ENCODE data around the gene TRAK1.

The TRAK1 gene

DNA sequence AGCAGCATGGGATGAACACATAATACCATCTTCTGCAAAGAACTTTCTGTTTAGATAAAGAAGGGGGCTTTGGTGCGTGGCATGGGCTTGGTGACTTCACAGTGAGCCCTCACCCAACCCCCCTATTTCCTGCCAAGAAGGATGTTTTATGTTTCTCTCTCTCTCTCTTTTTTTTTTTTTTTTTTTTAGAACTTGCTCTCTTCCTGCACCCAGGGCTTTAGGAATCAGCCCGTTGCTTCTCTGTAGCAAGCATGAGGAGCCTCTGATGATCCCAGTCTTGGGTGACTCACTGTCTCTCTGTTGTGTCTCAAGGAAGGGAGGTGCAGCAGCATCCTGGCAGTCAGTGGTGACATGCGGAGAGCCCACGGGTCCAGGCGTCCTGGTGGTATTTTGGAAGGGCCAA, 125.8 kb downstream of the TRAK1 start:
- peaks cover 22 to 57% of the 10 kb centered on the region in 2 donors for H3K36me3 ChIP-seq (ENCODE audit: control insufficient read depth in 1 of 2, insufficient read depth in 2 of 2, low read length in 2 of 2)
- H3K4me3 ChIP-seq (ENCODE audit: low read depth in 1 of 2, low read length in 2 of 2): no peak overlapping the region
- H3K9me3 ChIP-seq (ENCODE audit: control insufficient read depth in 1 of 2, low read length in 2 of 2): no peaks in the 10 kb centered on the region
- H3K27me3 ChIP-seq (ENCODE audit: control insufficient read depth in 1 of 2, insufficient read depth in 2 of 2, low read length in 2 of 2): no peaks in the 10 kb centered on the region
- no peak overlapping the region for H3K9ac ChIP-seq (ENCODE audit: low read depth in 1 of 2, low read length in 2 of 2)
- H3K4me1 ChIP-seq (ENCODE audit: control insufficient read depth in 1 of 2, insufficient read depth in 2 of 2, low read length in 2 of 2): peaks cover 5 to 15% of the 10 kb centered on the region in 2 donors
- H3K27ac ChIP-seq (ENCODE audit: low read depth, low read length): no peak overlapping the region

GRCh38 chr3:42220436-42221121, 129.4 kb downstream of the TRAK1 start:
- Histone ChIP-seq H3K9ac (ENCODE audit: low read depth in 1 of 2, low read length in 2 of 2) (no peak overlapping the region), H3K27ac (ENCODE audit: low read depth, low read length) (no peak overlapping the region), H3K36me3 (ENCODE audit: control insufficient read depth in 1 of 2, insufficient read depth in 2 of 2, low read length in 2 of 2) (peaks cover 24 to 66% of the 10 kb centered on the region in 2 donors)

DNA sequence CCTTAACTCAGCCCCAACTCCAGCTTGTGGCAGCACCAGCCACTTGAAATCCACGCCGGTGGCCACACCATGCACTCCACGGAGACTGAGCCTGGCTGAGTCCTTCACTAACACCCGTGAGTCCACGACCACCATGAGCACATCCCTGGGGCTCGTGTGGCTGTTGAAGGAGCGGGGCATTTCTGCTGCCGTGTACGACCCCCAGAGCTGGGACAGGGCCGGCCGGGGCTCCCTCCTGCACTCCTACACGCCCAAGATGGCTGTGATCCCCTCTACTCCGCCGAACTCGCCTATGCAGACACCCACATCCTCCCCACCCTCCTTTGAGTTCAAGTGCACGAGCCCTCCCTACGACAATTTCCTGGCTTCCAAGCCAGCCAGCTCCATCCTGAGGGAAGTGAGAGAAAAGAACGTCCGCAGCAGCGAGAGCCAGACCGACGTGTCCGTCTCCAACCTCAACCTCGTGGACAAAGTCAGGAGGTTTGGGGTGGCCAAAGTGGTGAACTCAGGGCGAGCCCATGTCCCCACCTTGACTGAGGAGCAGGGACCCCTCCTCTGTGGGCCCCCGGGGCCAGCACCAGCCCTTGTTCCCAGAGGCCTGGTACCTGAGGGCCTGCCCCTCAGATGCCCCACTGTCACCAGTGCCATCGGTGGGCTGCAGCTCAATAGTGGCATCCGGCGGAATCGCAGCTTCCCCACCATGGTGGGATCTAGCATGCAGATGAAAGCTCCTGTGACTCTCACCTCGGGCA, 132.0 kb downstream of the TRAK1 start:
- Histone ChIP-seq H3K27me3 (ENCODE audit: control insufficient read depth in 1 of 2, insufficient read depth in 2 of 2, low read length in 2 of 2) (no peaks in the 10 kb centered on the region), H3K4me3 (ENCODE audit: low read depth in 1 of 2, low read length in 2 of 2) (no peak overlapping the region), H3K9ac (ENCODE audit: low read depth in 1 of 2, low read length in 2 of 2) (no peak overlapping the region), H3K4me1 (ENCODE audit: control insufficient read depth in 1 of 2, insufficient read depth in 2 of 2, low read length in 2 of 2) (no peaks in the 10 kb centered on the region), H3K36me3 (ENCODE audit: control insufficient read depth in 1 of 2, insufficient read depth in 2 of 2, low read length in 2 of 2) (peaks cover 24 to 59% of the 10 kb centered on the region in 2 donors), H3K9me3 (ENCODE audit: control insufficient read depth in 1 of 2, low read length in 2 of 2) (no peaks in the 10 kb centered on the region), H3K27ac (ENCODE audit: low read depth, low read length) (no peak overlapping the region)

More at GRCh38 chr3:42220436-42221121, 129.4 kb downstream of the TRAK1 start:
- Histone ChIP-seq H3K27me3 (ENCODE audit: control insufficient read depth in 1 of 2, insufficient read depth in 2 of 2, low read length in 2 of 2) (no peaks in the 10 kb centered on the region), H3K4me1 (ENCODE audit: control insufficient read depth in 1 of 2, insufficient read depth in 2 of 2, low read length in 2 of 2) (no peaks in the 10 kb centered on the region), H3K9me3 (ENCODE audit: control insufficient read depth in 1 of 2, low read length in 2 of 2) (no peaks in the 10 kb centered on the region), H3K4me3 (ENCODE audit: low read depth in 1 of 2, low read length in 2 of 2) (no peak overlapping the region)

DNA sequence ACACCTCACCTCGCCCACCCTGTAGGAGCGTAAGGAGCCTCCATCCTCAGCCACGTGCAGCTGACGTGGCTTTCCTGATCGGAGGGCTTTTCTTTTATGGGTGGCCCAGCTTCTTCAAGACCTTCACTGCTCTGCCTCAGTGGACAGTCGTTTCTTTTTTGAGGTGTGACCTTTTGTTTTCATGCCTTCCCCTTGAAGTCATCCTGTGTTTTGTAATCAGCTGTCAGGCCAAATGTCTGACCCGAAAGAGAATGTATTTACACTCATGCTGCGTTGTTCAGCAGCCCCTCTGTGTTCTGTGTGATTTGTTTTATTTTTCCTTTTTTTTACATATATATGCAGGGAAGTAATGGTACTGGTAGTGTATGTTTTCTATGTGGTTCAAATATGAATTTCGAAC, 133.0 kb downstream of the TRAK1 start:
- Histone ChIP-seq H3K9ac (ENCODE audit: low read depth in 1 of 2, low read length in 2 of 2) (no peak overlapping the region), H3K36me3 (ENCODE audit: control insufficient read depth in 1 of 2, insufficient read depth in 2 of 2, low read length in 2 of 2) (peaks cover 23 to 54% of the 10 kb centered on the region in 2 donors), H3K27me3 (ENCODE audit: control insufficient read depth in 1 of 2, insufficient read depth in 2 of 2, low read length in 2 of 2) (no peaks in the 10 kb centered on the region), H3K27ac (ENCODE audit: low read depth, low read length) (no peak overlapping the region), H3K4me3 (ENCODE audit: low read depth in 1 of 2, low read length in 2 of 2) (no peak overlapping the region), H3K4me1 (ENCODE audit: control insufficient read depth in 1 of 2, insufficient read depth in 2 of 2, low read length in 2 of 2) (no peaks in the 10 kb centered on the region), H3K9me3 (ENCODE audit: control insufficient read depth in 1 of 2, low read length in 2 of 2) (no peaks in the 10 kb centered on the region)

DNA sequence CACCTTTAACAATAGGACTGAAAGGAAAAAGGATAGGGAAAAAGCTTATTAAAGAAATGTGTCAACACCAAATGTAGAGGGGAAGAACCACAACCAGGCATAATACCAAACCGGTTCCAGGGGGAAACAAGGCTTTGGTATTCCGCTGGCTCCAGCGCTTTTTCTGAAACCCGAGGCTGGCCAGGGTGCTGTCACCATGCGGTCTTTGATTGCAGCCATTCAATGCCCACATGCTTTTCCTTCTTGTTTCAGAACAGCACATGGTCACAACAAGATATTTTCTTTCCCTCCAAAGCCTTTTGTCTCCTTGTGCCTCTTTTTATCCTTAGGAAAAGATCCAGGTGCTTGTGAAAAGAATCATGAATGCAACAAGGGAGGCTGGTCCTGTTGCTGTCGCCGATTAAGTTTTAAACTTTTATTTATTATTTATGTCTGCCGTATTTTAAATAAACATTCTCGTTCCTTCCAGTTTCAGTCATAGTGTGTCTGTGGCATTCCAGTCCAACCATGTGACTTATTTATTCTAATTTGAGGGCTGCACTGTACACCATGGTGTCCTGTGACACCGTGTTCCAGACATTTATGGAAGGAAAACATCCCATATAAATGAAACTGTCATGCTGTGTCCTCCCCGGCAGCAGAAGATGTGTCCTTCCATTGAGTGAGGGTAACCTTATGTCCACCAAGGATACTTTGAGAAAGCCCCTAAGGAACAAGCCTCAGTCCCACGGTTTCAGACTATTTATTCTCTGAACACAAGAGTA, 133.7 kb downstream of the TRAK1 start:
- Histone ChIP-seq H3K4me1 (ENCODE audit: control insufficient read depth in 1 of 2, insufficient read depth in 2 of 2, low read length in 2 of 2) (no peaks in the 10 kb centered on the region), H3K9ac (ENCODE audit: low read depth in 1 of 2, low read length in 2 of 2) (no peak overlapping the region), H3K27me3 (ENCODE audit: control insufficient read depth in 1 of 2, insufficient read depth in 2 of 2, low read length in 2 of 2) (no peaks in the 10 kb centered on the region), H3K36me3 (ENCODE audit: control insufficient read depth in 1 of 2, insufficient read depth in 2 of 2, low read length in 2 of 2) (peaks cover 18 to 48% of the 10 kb centered on the region in 2 donors), H3K27ac (ENCODE audit: low read depth, low read length) (no peak overlapping the region), H3K4me3 (ENCODE audit: low read depth in 1 of 2, low read length in 2 of 2) (no peak overlapping the region), H3K9me3 (ENCODE audit: control insufficient read depth in 1 of 2, low read length in 2 of 2) (no peaks in the 10 kb centered on the region)

- Histone ChIP-seq H3K9me3 (ENCODE audit: control insufficient read depth in 1 of 2, low read length in 2 of 2) (no peaks in the 10 kb centered on the region), H3K36me3 (ENCODE audit: control insufficient read depth in 1 of 2, insufficient read depth in 2 of 2, low read length in 2 of 2) (peaks cover 14 to 39% of the 10 kb centered on the region in 2 donors), H3K27ac (ENCODE audit: low read depth, low read length) (no peak overlapping the region), H3K9ac (ENCODE audit: low read depth in 1 of 2, low read length in 2 of 2) (no peak overlapping the region), H3K4me1 (ENCODE audit: control insufficient read depth in 1 of 2, insufficient read depth in 2 of 2, low read length in 2 of 2) (peaks cover 4 to 5% of the 10 kb centered on the region in 2 donors), H3K4me3 (ENCODE audit: low read depth in 1 of 2, low read length in 2 of 2) (no peak overlapping the region), H3K27me3 (ENCODE audit: control insufficient read depth in 1 of 2, insufficient read depth in 2 of 2, low read length in 2 of 2) (no peaks in the 10 kb centered on the region)
Measured at GRCh38 chr3:42225486-42226363, 134.6 kb downstream of the TRAK1 start.

- peaks cover 14 to 37% of the 10 kb centered on the region in 2 donors for H3K36me3 ChIP-seq (ENCODE audit: control insufficient read depth in 1 of 2, insufficient read depth in 2 of 2, low read length in 2 of 2)
- H3K27ac ChIP-seq (ENCODE audit: low read depth, low read length): no peak overlapping the region
- H3K4me3 ChIP-seq (ENCODE audit: low read depth in 1 of 2, low read length in 2 of 2): no peak overlapping the region
- no peaks in the 10 kb centered on the region for H3K9me3 ChIP-seq (ENCODE audit: control insufficient read depth in 1 of 2, low read length in 2 of 2)
- peaks cover 9 to 12% of the 10 kb centered on the region in 2 donors for H3K4me1 ChIP-seq (ENCODE audit: control insufficient read depth in 1 of 2, insufficient read depth in 2 of 2, low read length in 2 of 2)
- no peak overlapping the region for H3K9ac ChIP-seq (ENCODE audit: low read depth in 1 of 2, low read length in 2 of 2)
- H3K27me3 ChIP-seq (ENCODE audit: control insufficient read depth in 1 of 2, insufficient read depth in 2 of 2, low read length in 2 of 2): no peaks in the 10 kb centered on the region
Measured at GRCh38 chr3:42226470-42227425, 135.6 kb downstream of the TRAK1 start.

GRCh38 chr3:42228796-42229195, 137.6 kb downstream of the TRAK1 start:
- Histone ChIP-seq H3K36me3 (ENCODE audit: control insufficient read depth in 1 of 2, insufficient read depth in 2 of 2, low read length in 2 of 2) (peaks cover 2 to 18% of the 10 kb centered on the region in 2 donors), H3K4me1 (ENCODE audit: control insufficient read depth in 1 of 2, insufficient read depth in 2 of 2, low read length in 2 of 2) (peaks cover 9 to 12% of the 10 kb centered on the region in 2 donors), H3K27me3 (ENCODE audit: control insufficient read depth in 1 of 2, insufficient read depth in 2 of 2, low read length in 2 of 2) (no peaks in the 10 kb centered on the region), H3K9me3 (ENCODE audit: control insufficient read depth in 1 of 2, low read length in 2 of 2) (no peaks in the 10 kb centered on the region), H3K27ac (ENCODE audit: low read depth, low read length) (no peak overlapping the region), H3K4me3 (ENCODE audit: low read depth in 1 of 2, low read length in 2 of 2) (no peak overlapping the region), H3K9ac (ENCODE audit: low read depth in 1 of 2, low read length in 2 of 2) (no peak overlapping the region)
